GM19025 (cell line): ENCODE results near the gene UXS1.

Experiments
- ATAC-seq: cut with Tn5 transposase; IDR thresholded peaks from one replicate; pipeline ENCODE4 v1.9.1; 2021; ENCODE audit warnings: mild to moderate bottlenecking, low read depth, moderate library complexity; ENCODE audit not compliant: unreplicated experiment

Gene UXS1

GRCh38 chr2:106090916-106091618 is 103.0 kb downstream of the UXS1 start:
- ATAC-seq: no peak

- no peak for ATAC-seq
Measured at GRCh38 chr2:106089611-106090010, 104.5 kb downstream of the UXS1 start.

GRCh38 chr2:106085181-106085940 is 108.7 kb downstream of the UXS1 start:
- no peak for ATAC-seq

GRCh38 chr2:106080959-106081358 is 113.1 kb downstream of the UXS1 start:
- no peak for ATAC-seq

- no peak for ATAC-seq
Measured at GRCh38 chr2:106078096-106078495, 116.0 kb downstream of the UXS1 start.

GRCh38 chr2:106076941-106077340 is 117.2 kb downstream of the UXS1 start:
- ATAC-seq: no peak

GRCh38 chr2:106075048-106075447 is 119.1 kb downstream of the UXS1 start:
- ATAC-seq: no peak

GRCh38 chr2:106073678-106074406 is 120.3 kb downstream of the UXS1 start:
- no peak for ATAC-seq

GRCh38 chr2:106070181-106070580 is 123.9 kb downstream of the UXS1 start:
- ATAC-seq: no peak

GRCh38 chr2:106068451-106068850 is 125.7 kb downstream of the UXS1 start:
- no peak for ATAC-seq

GRCh38 chr2:106065983-106066820 is 127.9 kb downstream of the UXS1 start:
- ATAC-seq: no peak

GRCh38 chr2:106065268-106065982 is 128.7 kb downstream of the UXS1 start:
- no peak for ATAC-seq

- no peak for ATAC-seq
Measured at GRCh38 chr2:106063181-106063580, 130.9 kb downstream of the UXS1 start.

GRCh38 chr2:106062627-106063026 is 131.5 kb downstream of the UXS1 start:
- no peak for ATAC-seq

- no peak for ATAC-seq
Measured at GRCh38 chr2:106061611-106062349, 132.3 kb downstream of the UXS1 start.

- ATAC-seq: no peak
Measured at GRCh38 chr2:106059416-106060065, 134.6 kb downstream of the UXS1 start.

GRCh38 chr2:106058469-106059137 is 135.5 kb downstream of the UXS1 start:
- no peak for ATAC-seq

GRCh38 chr2:106057206-106057605 is 136.9 kb downstream of the UXS1 start:
- no peak for ATAC-seq
